ENCODE measurements around the gene WBP4.
"Not testable (repeated sequence)": the region's sequence is repeated elsewhere in the genome, so short reads cannot be mapped to it uniquely, and the experiment has no call there.

GRCh38 chr13:41095681-41096080 is 34.4 kb downstream of the WBP4 start:
- not testable (repeated sequence) for TF ChIP-seq CTCF (IDR thresholded peaks at IDR 0.05; ENCODE audit: insufficient read depth, low read depth, low read length); EZH2 (IDR thresholded peaks at IDR 0.05; ENCODE audit: insufficient read depth, low read length)
